ENCODE results near the gene ZNF594. TPM values are rescaled to one million over a fixed set of nuclear protein-coding genes. Genes with fewer than 3 reads are reported as not detected.

The ZNF594 gene
- total and polyA plus RNA-seq, 2 of the 8 experiments (the other 6 are each of a cell fraction or from before 2014, with no cell fraction given), result 3.6 to 14.3 TPM

DNA sequence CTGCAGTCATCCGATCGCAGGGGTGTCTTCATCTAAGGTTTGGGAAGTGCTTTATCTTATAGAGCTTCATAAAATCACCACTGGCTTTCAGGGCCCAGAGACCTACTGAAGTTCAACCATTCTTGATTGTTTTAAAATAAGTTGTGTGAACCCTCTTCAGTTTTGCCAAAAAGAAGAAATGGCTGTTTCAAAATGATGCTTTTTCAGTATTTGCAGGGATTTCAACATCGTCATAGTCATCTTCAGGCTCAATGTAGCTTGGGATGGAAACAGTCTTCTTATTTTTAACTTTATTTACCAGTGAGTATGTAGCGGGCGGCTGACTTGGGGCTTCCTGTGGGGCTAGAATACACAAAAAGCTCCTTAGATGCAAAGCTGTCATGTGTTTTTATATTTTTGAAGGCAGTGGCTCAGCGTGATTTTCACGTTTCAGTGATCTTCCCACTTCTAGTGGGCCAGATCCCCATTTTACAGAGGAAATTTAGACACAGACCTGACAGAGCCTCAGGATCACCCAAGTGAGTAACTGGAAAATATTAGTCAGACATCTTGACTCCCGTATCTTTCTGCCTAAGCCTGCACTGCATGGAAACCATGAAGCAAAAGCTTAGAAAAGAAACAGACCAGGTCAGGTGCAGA lies 19.1 kb upstream of the ZNF594 start:
- ChIA-PET POLR2A (ENCODE audit: partially characterized antibody) (interaction anchor here (1.6 kb wide), 1 partner anchor 19 kb away, joined by 3 read pairs; the partner anchor contains the start of gene ZNF594), CTCF (ENCODE audit: partially characterized antibody) (interaction anchor here (0.8 to 1.3 kb wide), 3 partner anchors 20 to 96 kb away, joined by 3 to 8 read pairs (median 3); partner anchors contain the start of gene ZNF594)
- Histone ChIP-seq H3K18ac (ENCODE audit: extremely low read depth, low read length) (no peak overlapping the region), H4K8ac (ENCODE audit: extremely low read depth, insufficient read depth, low read length) (no peak overlapping the region), H3K79me1 (ENCODE audit: low read depth, low read length) (no peaks in the 10 kb centered on the region), H3K4me3 (ENCODE audit: extremely low read depth in 1 of 4, insufficient read depth in 2 of 4, low read depth in 3 of 4, low read length in 4 of 4) (no peak overlapping the region), H3K14ac (ENCODE audit: insufficient read length) (no peak overlapping the region), H2BK15ac (ENCODE audit: low read length) (no peak overlapping the region), H2AFZ (ENCODE audit: low read length) (no peak overlapping the region), H3K4me2 (ENCODE audit: insufficient read depth in 1 of 2, low read depth in 2 of 2, low read length in 2 of 2) (no peak overlapping the region), H4K91ac (replicated peaks; ENCODE audit: insufficient read length, low read length) (no peak overlapping the region), H2BK12ac (ENCODE audit: low read depth, low read length) (no peak overlapping the region), H3K9ac (replicated peaks in 1 of 4; ENCODE audit: extremely low read depth in 1 of 4, low read depth in 3 of 4, low read length in 3 of 4) (no peak overlapping the region), H2BK5ac (ENCODE audit: low read depth, low read length) (no peak overlapping the region), H3K23ac (ENCODE audit: insufficient read length) (no peak overlapping the region), H3K23me2 (ENCODE audit: low read depth, low read length) (no peaks in the 10 kb centered on the region), H3K27ac (ENCODE audit: low read depth, low read length) (no peak overlapping the region), H3K56ac (replicated peaks; ENCODE audit: insufficient read length, low read depth, low read length) (no peak overlapping the region), H3K27me3 (replicated peaks in 1 of 4; ENCODE audit: control insufficient read depth in 3 of 4, extremely low read depth in 1 of 4, insufficient read depth in 3 of 4, low read length in 3 of 4) (no peaks in the 10 kb centered on the region), H2BK20ac (ENCODE audit: low read length) (no peak overlapping the region), H3K9me3 (ENCODE audit: insufficient read depth in 2 of 2, low read depth in 1 of 2, low read length in 1 of 2) (no peaks in the 10 kb centered on the region), H2BK120ac (replicated peaks; ENCODE audit: low read depth, low read length) (no peak overlapping the region), H4K20me1 (replicated peaks in 1 of 2; ENCODE audit: control insufficient read depth in 1 of 2, insufficient read depth in 2 of 2, low read length in 2 of 2) (no peaks in the 10 kb centered on the region), H3K36me3 (ENCODE audit: control insufficient read depth in 2 of 4, insufficient read depth in 4 of 4, low read length in 3 of 4) (no peaks in the 10 kb centered on the region), H3K79me2 (ENCODE audit: control insufficient read depth in 1 of 2, insufficient read depth in 2 of 2, low read length in 2 of 2) (no peaks in the 10 kb centered on the region), H3K4ac (replicated peaks; ENCODE audit: insufficient read length, low read depth, low read length) (no peak overlapping the region), H2AK5ac (ENCODE audit: low read depth, low read length) (no peak overlapping the region), H4K5ac (ENCODE audit: insufficient read length, low read depth, low read length) (no peak overlapping the region), H3K4me1 (replicated peaks in 1 of 4; ENCODE audit: control insufficient read depth in 3 of 4, insufficient read depth in 4 of 4, low read length in 3 of 4) (no peaks in the 10 kb centered on the region)
- no peak for FAIRE-seq
- DNase-seq (ENCODE audit: low read depth in 1 of 2, low spot score in 2 of 2), result no peak
- WGBS, 2 experiments (ENCODE audit: extremely low coverage in 1 of 2, insufficient coverage in 1 of 2, insufficient read length in 1 of 2, insufficient replicate concordance in 2 of 2, low coverage in 1 of 2, low lambda C conversion rate in 2 of 2, missing lambda C conversion rate in 1 of 2), result 85% methylated on average over 8 of the region's 8 CpGs; no CpG with 5 or more reads in 1 of the 2 experiments
- TF ChIP-seq YY1 (IDR thresholded peaks at IDR 0.05; ENCODE audit: low read depth, low read length), result no peak
- TF ChIP-seq, protein P1, sequence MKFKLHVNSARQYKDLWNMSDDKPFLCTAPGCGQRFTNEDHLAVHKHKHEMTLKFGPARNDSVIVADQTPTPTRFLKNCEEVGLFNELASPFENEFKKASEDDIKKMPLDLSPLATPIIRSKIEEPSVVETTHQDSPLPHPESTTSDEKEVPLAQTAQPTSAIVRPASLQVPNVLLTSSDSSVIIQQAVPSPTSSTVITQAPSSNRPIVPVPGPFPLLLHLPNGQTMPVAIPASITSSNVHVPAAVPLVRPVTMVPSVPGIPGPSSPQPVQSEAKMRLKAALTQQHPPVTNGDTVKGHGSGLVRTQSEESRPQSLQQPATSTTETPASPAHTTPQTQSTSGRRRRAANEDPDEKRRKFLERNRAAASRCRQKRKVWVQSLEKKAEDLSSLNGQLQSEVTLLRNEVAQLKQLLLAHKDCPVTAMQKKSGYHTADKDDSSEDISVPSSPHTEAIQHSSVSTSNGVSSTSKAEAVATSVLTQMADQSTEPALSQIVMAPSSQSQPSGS (IDR thresholded peaks at IDR 0.05; ENCODE audit: low read length), result no peak

Data from H1 (cell line).